ENCODE measurements around the gene MUC2.

MUC2 gene

GRCh38 chr11:1074244-1075221 lies at the start of gene MUC2:
Gene MUC2, plus strand, starts transcription at chr11:1074874.
- DNase-seq, result no peak

DNA sequence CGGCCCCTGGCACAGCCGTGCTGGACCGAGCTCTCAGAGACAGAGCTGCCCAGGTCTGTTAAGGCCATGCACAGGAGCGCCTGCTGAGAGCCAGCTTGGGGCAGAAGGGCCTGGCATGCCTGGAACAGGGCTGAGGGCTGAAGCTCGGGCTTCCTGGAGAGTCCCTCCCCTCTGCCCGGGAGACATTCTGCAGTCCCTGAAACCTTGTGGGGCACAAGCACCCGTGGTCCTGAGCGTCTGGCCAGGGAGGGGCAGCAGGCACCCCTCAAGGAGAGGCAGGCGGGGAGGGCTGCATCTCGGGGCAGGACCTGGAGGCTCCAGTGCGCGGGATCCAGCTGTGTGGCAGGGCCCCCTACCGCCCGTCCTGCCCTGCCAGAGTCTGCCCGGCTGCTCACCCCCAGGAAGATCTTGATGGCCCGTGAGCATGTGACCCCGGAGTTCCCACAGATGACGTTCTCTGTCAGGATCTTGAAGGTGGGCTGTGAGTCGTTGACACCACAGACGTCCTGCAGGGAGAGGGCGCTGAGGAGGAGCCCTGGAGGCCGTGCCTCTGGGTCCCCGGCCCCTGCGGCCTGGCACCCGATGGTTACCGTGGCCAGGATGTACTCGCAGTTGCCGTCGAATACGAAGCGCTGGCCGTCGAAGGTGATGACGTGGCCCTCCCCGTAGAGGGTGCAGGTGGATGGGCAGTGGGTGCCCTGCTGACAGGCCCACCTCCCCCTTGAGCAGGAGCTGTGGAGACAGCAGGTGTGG lies 49.1 kb upstream of the MUC2 start:
- DNase-seq, result no peak

DNA sequence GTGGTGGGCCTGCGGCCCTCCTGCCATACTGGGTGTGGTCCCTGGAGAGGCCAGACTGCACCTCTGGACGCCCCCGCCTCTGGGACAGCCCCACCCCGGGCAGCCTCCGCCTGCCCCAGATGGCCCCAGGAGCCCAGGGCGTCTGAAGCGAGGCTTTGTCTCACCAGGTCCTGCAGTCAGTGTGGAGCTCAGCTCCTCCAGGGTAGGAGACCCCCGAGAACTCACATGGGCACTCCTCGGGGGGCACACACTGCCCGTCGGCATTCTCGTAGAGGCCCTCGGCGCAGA lies 48.6 kb upstream of the MUC2 start:
- DNase-seq, result no peak

GRCh38 chr11:1026641-1027482 lies 47.8 kb upstream of the MUC2 start:
- DNase-seq, result no peak

- no peak for DNase-seq
Measured at GRCh38 chr11:1027483-1028290, 47.0 kb upstream of the MUC2 start.

DNA sequence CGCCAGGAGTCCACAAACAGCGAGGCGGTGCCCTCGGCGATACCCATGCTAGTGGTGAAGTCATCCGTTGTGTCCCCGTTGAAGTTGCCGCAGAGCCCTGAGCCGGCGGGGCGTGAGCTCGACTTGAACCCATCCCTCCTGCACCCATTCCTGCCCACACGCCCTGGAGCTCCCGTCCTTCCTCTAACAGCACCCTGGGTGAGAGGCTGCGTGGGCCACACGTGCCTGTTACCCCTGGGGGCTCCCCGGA lies 46.5 kb upstream of the MUC2 start:
- no peak for DNase-seq

GRCh38 chr11:1028616-1029015 lies 46.1 kb upstream of the MUC2 start:
- no peak for DNase-seq

DNA sequence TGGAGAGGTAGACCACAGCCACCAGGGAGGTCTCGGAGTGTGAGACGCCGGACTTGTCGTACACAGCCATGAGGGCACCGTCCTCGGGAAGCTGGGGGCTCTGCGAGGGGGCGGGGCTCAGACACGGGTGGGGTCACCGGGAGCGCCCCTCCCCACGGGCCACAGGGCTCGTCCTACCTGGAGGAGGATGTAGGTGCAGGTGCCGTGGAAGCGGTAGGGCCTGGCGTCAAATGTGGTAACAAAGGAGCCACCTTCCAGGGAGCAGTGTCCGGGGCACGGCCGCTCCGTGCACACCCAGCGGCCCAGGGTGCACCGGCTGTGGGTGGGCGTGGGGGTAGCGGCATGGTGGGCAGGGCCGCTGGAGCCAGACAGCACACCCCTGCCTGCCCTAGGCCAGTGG lies 45.6 kb upstream of the MUC2 start:
- DNase-seq, result no peak

GRCh38 chr11:1029654-1030053 lies 45.0 kb upstream of the MUC2 start:
- DNase-seq, result no peak

DNA sequence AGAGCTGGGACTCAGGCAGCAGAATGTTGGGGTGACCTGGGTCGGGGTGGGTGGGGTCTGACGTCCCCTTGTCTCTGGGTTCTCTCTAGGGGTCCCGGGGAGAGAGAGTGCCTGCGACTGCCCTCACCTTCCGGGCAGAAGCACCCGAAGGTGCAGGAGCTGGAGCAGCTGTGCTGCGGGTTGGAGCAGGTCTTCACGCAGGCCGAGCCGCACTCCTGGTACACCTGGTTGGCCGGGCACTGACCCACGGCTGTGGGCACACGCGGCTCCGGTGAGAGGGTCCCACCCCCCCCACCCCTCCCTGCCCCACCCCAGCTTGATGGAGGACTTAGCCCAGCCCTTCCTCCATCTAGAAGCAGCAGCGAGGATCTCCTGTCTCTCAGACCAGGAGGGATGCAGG lies 44.6 kb upstream of the MUC2 start:
- DNase-seq, result no peak

DNA sequence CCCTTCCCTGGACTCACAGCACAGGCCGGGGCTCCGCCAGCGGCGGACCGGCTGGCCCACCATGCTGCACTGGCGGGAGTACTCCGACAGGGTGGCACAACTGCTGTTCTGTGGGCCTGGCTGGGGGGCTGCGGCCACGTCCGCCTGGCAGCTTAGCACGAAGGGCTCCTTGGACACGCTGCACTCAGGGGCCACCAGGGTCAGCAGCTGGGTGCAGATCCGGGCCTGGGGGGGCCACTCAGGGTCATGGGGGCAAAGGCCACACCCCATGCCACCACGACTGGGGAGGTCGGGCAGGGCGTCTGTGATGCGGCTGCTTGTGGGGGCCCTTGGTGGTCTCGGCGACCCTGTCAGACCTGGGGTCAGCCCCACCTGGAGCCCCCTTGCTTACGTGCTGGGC lies 44.1 kb upstream of the MUC2 start:
- no peak for DNase-seq

DNA sequence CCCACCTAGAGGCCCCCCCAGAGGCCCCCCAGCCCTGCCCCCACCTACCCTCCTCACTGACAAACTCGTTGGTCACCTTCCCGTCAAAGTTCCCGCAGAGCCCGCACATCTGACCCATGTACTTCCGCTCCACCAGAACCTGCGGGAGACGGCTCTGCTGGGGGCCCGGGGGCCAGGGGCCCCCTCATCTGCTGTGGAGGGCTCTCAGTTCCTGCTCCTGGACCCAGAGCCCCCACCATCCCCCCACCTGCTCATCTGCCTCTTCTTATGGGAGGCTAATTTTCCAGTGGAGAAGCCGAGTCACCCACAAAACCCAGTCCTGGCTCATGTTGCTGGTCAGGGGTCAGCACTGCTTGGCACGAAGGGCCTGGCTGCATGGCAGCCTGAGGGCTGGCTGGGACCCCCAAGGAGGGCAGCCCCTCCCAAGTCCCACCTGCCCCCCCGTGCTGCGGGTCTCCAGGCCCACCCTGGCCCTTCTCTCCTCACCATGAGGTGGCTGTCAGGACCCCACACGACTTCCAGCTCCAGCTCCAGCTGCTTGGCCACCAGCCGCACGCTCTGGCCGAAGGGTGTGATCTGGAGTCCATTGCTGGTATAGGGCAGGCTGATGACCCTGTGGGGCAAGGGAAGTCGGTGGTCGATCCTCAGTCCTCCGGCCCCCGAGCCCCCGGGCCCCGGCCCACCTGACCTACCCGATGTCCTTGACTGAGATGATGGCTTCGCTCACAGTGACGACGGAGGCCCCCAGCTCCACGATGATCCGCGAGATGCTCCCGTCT lies 43.4 kb upstream of the MUC2 start:
- DNase-seq, result no peak

DNA sequence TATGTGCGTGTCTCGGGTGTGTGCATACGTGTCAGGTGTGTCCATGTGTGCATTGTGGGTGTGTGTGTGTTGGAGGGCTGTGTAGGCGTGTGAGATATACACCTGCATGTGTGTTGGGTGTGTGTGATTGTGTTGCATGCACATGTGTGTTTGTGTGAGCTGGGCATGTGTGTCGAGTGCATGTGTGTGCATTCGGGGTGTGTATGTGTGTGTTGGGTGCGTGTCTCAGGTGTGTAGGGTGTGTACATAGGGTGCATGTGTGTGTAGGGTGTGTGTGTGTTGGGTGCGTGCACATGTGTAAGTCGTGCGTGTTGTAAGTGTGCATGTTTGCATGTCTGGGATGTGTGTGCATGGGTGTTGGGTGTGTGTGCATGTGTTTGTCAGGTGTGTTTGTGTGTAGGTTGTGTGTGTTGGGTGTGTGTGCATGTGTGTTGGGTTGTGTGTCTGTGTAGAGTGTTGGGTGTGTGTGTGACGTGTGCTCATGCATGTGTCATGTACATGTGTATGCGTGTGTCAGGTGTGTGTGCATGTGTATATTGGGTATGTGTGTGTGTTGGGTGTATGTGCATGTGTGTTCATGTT lies 42.3 kb upstream of the MUC2 start:
- DNase-seq, result no peak

DNA sequence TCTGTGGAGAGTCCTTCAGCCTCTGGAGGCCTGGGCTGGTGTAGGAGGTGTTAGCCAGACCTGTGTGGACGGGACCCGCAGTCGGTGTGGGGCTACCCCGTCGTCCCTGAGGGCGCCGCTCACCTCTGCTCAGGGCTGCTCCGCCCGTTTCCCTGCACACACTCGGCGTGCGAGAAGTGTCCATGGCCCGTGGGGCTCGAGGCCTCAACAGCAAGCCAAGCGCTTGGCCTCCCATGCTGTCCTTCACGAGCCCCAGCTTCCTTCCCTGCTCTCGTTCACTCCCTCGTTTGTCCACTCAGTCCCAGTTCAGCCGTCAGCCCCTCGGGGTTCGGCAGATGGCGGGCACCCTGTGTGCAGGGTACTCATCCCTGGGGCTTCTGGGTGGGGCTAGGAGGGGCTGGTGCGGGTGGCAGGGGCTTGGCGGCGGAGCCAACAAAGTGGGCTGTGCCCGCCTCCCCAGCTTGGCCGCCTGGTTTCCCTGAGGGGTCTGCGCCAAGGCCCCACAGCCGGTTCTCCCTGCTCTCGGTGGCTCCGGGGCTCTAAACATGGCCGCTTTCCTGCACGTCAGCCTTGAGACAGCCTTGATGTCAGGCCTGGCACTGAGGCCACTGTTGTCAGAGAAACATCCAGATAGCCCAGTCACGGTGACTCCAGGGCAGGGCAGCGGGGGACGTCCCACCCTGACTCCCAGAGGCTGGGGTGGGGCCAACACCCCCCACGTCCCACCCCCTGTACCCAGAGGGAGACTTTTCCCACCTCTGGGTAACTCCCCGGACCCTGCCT lies 41.5 kb upstream of the MUC2 start:
- no peak for DNase-seq

- no peak for DNase-seq
Measured at GRCh38 chr11:1034001-1034400, 40.7 kb upstream of the MUC2 start.

DNA sequence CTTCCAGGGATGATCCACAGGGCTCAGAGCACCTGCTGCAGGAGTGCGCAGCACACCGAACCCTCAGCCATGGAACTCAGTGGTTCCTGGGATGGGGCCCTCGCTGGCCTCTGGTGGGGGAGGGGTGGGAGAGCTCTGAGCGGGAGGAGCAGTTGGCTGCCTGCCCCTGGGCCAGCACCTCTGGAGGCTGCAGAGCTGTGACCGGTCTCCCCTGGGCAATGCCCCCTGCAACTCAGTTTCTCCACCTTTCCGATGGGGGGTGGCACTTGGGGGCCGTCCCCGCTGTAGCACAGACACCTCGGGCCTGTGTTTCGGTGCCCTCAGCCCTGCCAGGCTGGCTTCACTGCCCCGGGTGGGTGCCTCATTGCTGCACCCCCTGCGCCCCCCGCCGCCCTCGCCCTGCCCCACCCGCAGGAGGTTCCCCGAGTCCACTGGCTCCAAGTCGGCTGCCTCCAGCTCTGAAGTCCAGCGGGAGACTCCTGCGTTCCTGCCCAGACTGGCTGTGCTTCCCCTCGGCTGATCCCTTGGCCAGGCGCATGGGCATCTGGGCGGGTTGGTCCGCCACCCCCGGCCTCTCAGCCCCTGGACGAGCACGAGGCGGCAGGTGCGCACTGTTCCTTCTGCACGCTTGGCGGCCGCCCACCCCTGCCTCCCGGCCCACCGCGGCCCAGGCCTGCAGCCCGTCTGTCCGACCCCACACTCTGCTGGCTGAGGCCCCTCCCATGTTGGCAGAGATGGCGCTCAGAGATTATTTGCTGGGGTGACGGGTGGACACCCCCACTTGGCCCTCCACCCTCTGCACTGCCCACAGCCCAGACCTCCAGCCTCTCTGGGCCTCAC lies 40.0 kb upstream of the MUC2 start:
- no peak for DNase-seq

DNA sequence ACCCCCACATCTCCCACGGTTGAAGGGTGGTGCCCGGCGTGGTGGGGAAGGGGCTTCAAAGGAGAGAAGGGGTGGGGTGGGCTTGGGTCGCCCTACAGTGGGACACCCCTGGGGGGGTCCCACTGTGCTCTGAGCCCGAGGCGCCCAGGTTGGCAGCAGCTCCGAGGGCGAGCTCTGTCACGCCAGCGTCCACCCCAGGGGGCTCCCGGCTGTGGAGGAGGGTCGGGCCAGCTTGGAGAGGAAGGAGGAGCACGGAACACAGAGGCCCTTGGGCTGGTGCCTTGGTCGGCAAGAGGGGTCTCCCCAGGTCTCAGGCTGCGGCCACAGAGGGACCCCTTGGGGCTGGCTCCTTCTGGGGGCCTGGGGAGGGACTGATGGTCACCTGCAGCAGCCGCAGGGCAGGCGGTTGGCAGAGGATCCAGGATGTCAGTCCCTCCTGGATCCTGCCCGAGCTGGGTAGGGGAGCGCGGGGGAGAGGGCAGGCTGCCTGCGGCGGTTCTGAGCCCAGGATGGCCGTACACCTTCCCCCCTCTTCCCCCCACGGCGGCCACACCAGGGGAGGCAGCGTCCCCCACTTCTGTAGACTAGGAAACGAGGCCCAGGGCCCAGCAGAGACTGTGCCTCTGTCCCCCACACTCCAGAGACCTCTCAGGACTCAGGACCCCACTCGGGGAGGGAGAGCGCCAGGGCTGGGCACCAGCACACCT lies 38.9 kb upstream of the MUC2 start:
- no peak for DNase-seq

- no peak for DNase-seq
Measured at GRCh38 chr11:1036303-1036923, 38.3 kb upstream of the MUC2 start, which contains the start of gene MUC6. Gene MUC6, minus strand, starts transcription at chr11:1036718. Its CDS starts 63 bp downstream, at chr11:1036655.

DNA sequence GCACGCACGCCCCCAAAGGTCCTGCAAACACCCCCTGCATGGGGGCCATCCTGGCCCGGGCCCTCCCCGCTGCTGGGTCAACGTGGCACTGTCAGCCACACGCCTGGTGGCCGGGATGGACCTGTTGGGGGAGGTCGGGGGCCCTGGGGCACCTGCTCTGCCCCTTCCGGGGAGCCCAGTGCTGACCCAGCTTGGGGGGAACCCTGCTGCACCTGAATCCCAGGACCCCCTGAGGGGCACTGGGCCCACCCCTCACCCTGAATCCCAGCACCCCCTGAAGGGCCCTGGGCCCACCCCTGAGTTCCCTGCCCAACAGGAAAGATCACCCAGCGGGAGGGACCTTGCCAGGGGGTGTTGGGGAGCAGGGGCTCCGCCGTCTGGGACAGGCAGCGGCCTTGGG lies 37.7 kb upstream of the MUC2 start:
- DNase-seq, result no peak

Measured in NCI-H1092 treated with DMSO at 0.1 percent for 48 hours (cell line).